A549 (cell line): ENCODE data around the gene ZG16. TPM values are rescaled to one million over a fixed set of nuclear protein-coding genes. Genes with fewer than 3 reads are reported as not detected.
"Not testable (repeated sequence)": the region's sequence is repeated elsewhere in the genome, so short reads cannot be mapped to it uniquely, and the experiment has no call there.

Experiments used
- ATAC-seq, 2 experiments: fragments of 200-7000 bp in 1 of 2; fragments of >200 bp in 1 of 2; cut with Nextera tagmentation in 1 of 2; cut with Tn5 transposase in 1 of 2; 3 replicates each; pipeline versions ENCODE4 v1.8.0 to v1.9.1; 2018 to 2020; ENCODE audit warnings: mild to moderate bottlenecking in 1 of 2, moderate library complexity in 1 of 2
- CTCF ChIA-PET: fragments of 300-600 bp; sonication (Branson Sonifier 250); formaldehyde crosslinking; extraction: SDS; loops from one replicate; lab custom pipeline; 2021; ENCODE audit warnings: antibody characterized with exemption, inconsistent platforms; lab: Yijun Ruan, JAX
- POLR2A ChIA-PET: fragments of 350-600 bp; formaldehyde crosslinking; extraction: SDS; loops from one replicate; lab custom pipeline; 2021; ENCODE audit warnings: antibody characterized with exemption, inconsistent platforms; lab: Yijun Ruan, JAX
- DNase-seq, 2 experiments: peaks; one replicate each; pipeline versions ENCODE4 v3.0.0 to v3.0.0-alpha.2; 2011 to 2016; ENCODE audit warnings: low read depth in 1 of 2, low spot score in 1 of 2
- FAIRE-seq: peaks from 2 replicates; lab custom pipeline; 2011; peaks lifted over from hg19 to GRCh38; lab: Jason Lieb, UNC
- H3K27ac ChIP-seq, 2 experiments: fragments of >200 bp; sonication (Bioruptor Twin); formaldehyde crosslinking; 3 replicates each; pipeline ENCODE4 v1.5.1; 2016 to 2017
- H3K4me1 ChIP-seq: fragments of >200 bp; sonication (Bioruptor Twin); formaldehyde crosslinking; 3 replicates; pipeline ENCODE4 v1.6.1; 2016
- H3K4me2 ChIP-seq: fragments of >200 bp; sonication (Bioruptor Twin); formaldehyde crosslinking; 3 replicates; pipeline ENCODE4 v1.6.1; 2016
- H3K4me3 ChIP-seq: fragments of >200 bp; sonication (Bioruptor Twin); formaldehyde crosslinking; 3 replicates; pipeline ENCODE4 v1.5.1; 2016
- H3K9me3 ChIP-seq: fragments of >200 bp; sonication (Bioruptor Twin); formaldehyde crosslinking; 3 replicates; pipeline ENCODE4 v1.6.1; 2016
- ATOH8 ChIP-seq: fragments of 250-450 bp; sonication (Bioruptor Pico); IDR thresholded peaks from 2 replicates; pipeline ENCODE4 v1.5.0; 2020; ENCODE audit warnings: low read depth, mild to moderate bottlenecking, moderate library complexity
- BCL3 ChIP-seq: fragments of >200 bp; sonication (Bioruptor Twin); formaldehyde crosslinking; IDR thresholded peaks from 3 replicates; pipeline ENCODE4 v1.6.1; 2016
- EHMT2 ChIP-seq: fragments of 200-600 bp; sonication (generic); IDR thresholded peaks from 2 replicates; pipeline ENCODE4 v1.6.1; 2016; ENCODE audit warnings: antibody characterized with exemption, low read depth, mild to moderate bottlenecking, moderate library complexity
- FOSL2 ChIP-seq, 2 experiments: fragments of 450-650 bp in 1 of 2; fragments of >200 bp in 1 of 2; sonication (Bioruptor Twin) in 1 of 2; formaldehyde crosslinking; IDR thresholded peaks; 2 replicates each; pipeline versions ENCODE4 v1.5.0 to v1.6.1; 2016 to 2020; ENCODE audit warnings: mild to moderate bottlenecking in 1 of 2, moderate library complexity in 1 of 2
- GATA3 ChIP-seq: IDR thresholded peaks from 2 replicates; pipeline ENCODE4 v1.6.1; 2012; ENCODE audit warnings: borderline replicate concordance
- HES2 ChIP-seq: fragments of >200 bp; sonication (Bioruptor Twin); formaldehyde crosslinking; IDR thresholded peaks from 2 replicates; pipeline ENCODE4 v1.6.1; 2016
- HMGXB4 ChIP-seq: fragments of 250-450 bp; sonication (Bioruptor Pico); IDR thresholded peaks from 2 replicates; pipeline ENCODE4 v1.5.0; 2021; ENCODE audit warnings: mild to moderate bottlenecking, moderate library complexity, borderline replicate concordance
- HOXA7 ChIP-seq: fragments of 250-450 bp; sonication (Bioruptor Pico); IDR thresholded peaks from 2 replicates; pipeline ENCODE4 v1.5.0; 2020; ENCODE audit warnings: mild to moderate bottlenecking, moderate library complexity
- HOXB13 ChIP-seq: fragments of 250-450 bp; sonication (Bioruptor Pico); IDR thresholded peaks from 2 replicates; pipeline ENCODE4 v1.5.0; 2020; ENCODE audit warnings: low read depth, mild to moderate bottlenecking, moderate library complexity
- HOXB5 ChIP-seq: fragments of 250-450 bp; sonication (Bioruptor Pico); IDR thresholded peaks from 2 replicates; pipeline ENCODE4 v1.5.0; 2020; ENCODE audit warnings: mild to moderate bottlenecking, moderate library complexity
- JUNB ChIP-seq: fragments of >200 bp; sonication (Bioruptor Twin); formaldehyde crosslinking; IDR thresholded peaks from 2 replicates; pipeline ENCODE4 v1.6.1; 2016
- MAZ ChIP-seq: fragments of 150-350 bp; IDR thresholded peaks from 2 replicates; pipeline ENCODE4 v1.6.1; 2014; ENCODE audit warnings: antibody characterized with exemption, low read depth, low read length, borderline replicate concordance
- NPAS2 ChIP-seq: fragments of 250-450 bp; sonication (Bioruptor Pico); IDR thresholded peaks from 2 replicates; pipeline ENCODE4 v1.8.0; 2022; ENCODE audit warnings: mild to moderate bottlenecking, moderate library complexity, borderline replicate concordance
- PHF8 ChIP-seq: fragments of 200-600 bp; sonication (generic); IDR thresholded peaks from 2 replicates; pipeline ENCODE4 v1.6.1; 2016; ENCODE audit warnings: low read depth, mild to moderate bottlenecking, antibody characterized with exemption, moderate library complexity, borderline replicate concordance
- RARB ChIP-seq: fragments of 250-450 bp; sonication (Bioruptor Pico); IDR thresholded peaks from 2 replicates; pipeline ENCODE4 v1.8.0; 2021; ENCODE audit warnings: mild to moderate bottlenecking, moderate library complexity
- REST ChIP-seq: fragments of 200-600 bp; sonication (generic); IDR thresholded peaks from 2 replicates; pipeline ENCODE4 v1.6.1; 2016; ENCODE audit warnings: antibody characterized with exemption, mild to moderate bottlenecking, moderate library complexity
- ZFP36 ChIP-seq: fragments of 450-650 bp; IDR thresholded peaks from 2 replicates; pipeline ENCODE4 v1.6.1; 2014; ENCODE audit warnings: borderline replicate concordance; ENCODE audit not compliant: partially characterized antibody
- WGBS: methylation state at CpG from one replicate; pipeline ENCODE4 v1.1.6; 2017; ENCODE audit errors: missing lambda C conversion rate; 5-methylcytosine and 5-hydroxymethylcytosine counted together
- polyA plus RNA-seq, 4 experiments: library from polyadenylated mRNA; depleted of rRNA in 3 of 4; stranded (reverse); fragments of >200 nt; fragmentation: RNase III in 1 of 4; extraction: RNeasy Plus Mini Kit Qiagen cat#74134 plus additional on column Dnase treatment in 1 of 4; gene quantifications; 2 replicates in 3 of 4; 3 replicates in 1 of 4; pipeline ENCODE4 v1.2.3, GENCODE V29; 2011 to 2017

The ZG16 gene
- polyA plus RNA-seq, 2 of the 4 experiments (the other 2 are of a cell fraction), result not detected

GRCh38 chr16:29784157-29784556 is 6.1 kb downstream of the ZG16 start:
- Histone ChIP-seq H3K4me2 (no peak overlapping the region), H3K4me3 (no peak overlapping the region)
- 86% methylated on average over 2 of the region's 2 CpGs for WGBS
- CTCF ChIA-PET, result interaction anchor here (0.7 to 1.8 kb wide), 5 partner anchors 35 to 85 kb away, joined by 3 to 9 read pairs (median 4); no protein-coding TSS in a partner anchor
- DNase-seq, result no peak
- ATAC-seq, result no peak
- no peak for TF ChIP-seq NPAS2 (CRISPR knock-in tag)
- TF ChIP-seq, all 56 proteins: peak for 0
- H3K27ac ChIP-seq, result no peak overlapping the region
- peaks cover 9% of the 10 kb centered on the region; the same call in 2 of the 3 replicates for H3K4me1 ChIP-seq
- POLR2A ChIA-PET, result no interaction called here
- no peaks in the 10 kb centered on the region for H3K9me3 ChIP-seq
- FAIRE-seq, result no peak

- ATAC-seq, result peak in 1 of 2 experiments; percentile 67; a peak in 3 of 6 replicates
- no peak overlapping the region for H3K4me3 ChIP-seq
- ChIA-PET POLR2A (no interaction called here), CTCF (interaction anchor here (0.7 to 1.8 kb wide), 10 partner anchors 8 to 247 kb away, joined by 3 to 9 read pairs (median 3); partner anchors contain the start of gene MVP)
- FAIRE-seq, result no peak
- no peaks in the 10 kb centered on the region for H3K9me3 ChIP-seq
- H3K27ac ChIP-seq, result no peak overlapping the region
- DNase-seq, result peak in 1 of 2 experiments; percentile 38
- H3K4me2 ChIP-seq, result no peak overlapping the region
- 87% methylated on average over 38 of the region's 38 CpGs for WGBS
- TF ChIP-seq REST (no peak), HOXA7 (CRISPR knock-in tag) (no peak), BCL3 (no peak), HES2 (no peak)
- peaks cover 7% of the 10 kb centered on the region for H3K4me1 ChIP-seq
Measured at GRCh38 chr16:29784901-29785500, 6.9 kb downstream of the ZG16 start.

GRCh38 chr16:29787155-29787554 is 9.1 kb downstream of the ZG16 start:
- H3K27ac ChIP-seq, H3K4me2 ChIP-seq, H3K4me3 ChIP-seq, DNase-seq, FAIRE-seq, POLR2A ChIA-PET, H3K9me3 ChIP-seq, ATAC-seq: not testable (repeated sequence)
- 62% methylated on average over 4 of the region's 4 CpGs for WGBS
- H3K4me1 ChIP-seq, result peaks cover 12% of the 10 kb centered on the region
- CTCF ChIA-PET, result interaction anchor here (1.2 to 2.2 kb wide), 3 partner anchors 9 to 86 kb away, joined by 3 to 5 read pairs (median 3); no protein-coding TSS in a partner anchor

GRCh38 chr16:29789775-29790182 is 11.7 kb downstream of the ZG16 start:
- no peak for TF ChIP-seq PHF8
- TF ChIP-seq FOSL2 (IDR thresholded peaks at IDR 0.05), result no peak
- TF ChIP-seq FOSL2 (CRISPR knock-in tag; IDR thresholded peaks at IDR 0.05), result no peak
- no peak for TF ChIP-seq ATOH8 (CRISPR knock-in tag)
- no peak for TF ChIP-seq JUNB
- no peak for TF ChIP-seq HOXB5 (CRISPR knock-in tag)
- no peak for TF ChIP-seq EHMT2
- no peak for TF ChIP-seq MAZ
- no peak for TF ChIP-seq ZFP36
- TF ChIP-seq HOXB13, result no peak
- TF ChIP-seq GATA3, result no peak
- TF ChIP-seq RARB (CRISPR knock-in tag), result no peak
- no peak for TF ChIP-seq HMGXB4 (CRISPR knock-in tag)
- Histone ChIP-seq H3K9me3 (no peaks in the 10 kb centered on the region), H3K4me1 (peaks cover 20% of the 10 kb centered on the region), H3K27ac (peak overlapping the region; percentile 94 to 96), H3K4me3 (peak overlapping the region; percentile 94), H3K4me2 (peak overlapping the region; percentile 94)
- ChIA-PET POLR2A (interaction anchor here (0.6 to 2.3 kb wide), 16 partner anchors 9 to 628 kb away, joined by 3 to 25 read pairs (median 4); partner anchors contain the start of genes ALDOA, MAZ and PAGR1), CTCF (interaction anchor here (0.5 to 4.4 kb wide), 26 partner anchors 9 to 263 kb away, joined by 3 to 54 read pairs (median 6); a partner anchor contains a TSS)
- peak in 1 of 2 experiments; percentile 40 for DNase-seq
- no peak for FAIRE-seq
- WGBS, result 54% methylated on average over 20 of the region's 20 CpGs
- peak; percentile 39 to 47 for ATAC-seq
